Nephron (organoid): Measurements from ENCODE around the gene ZNF800.

Experiments
- H3K27ac Mint-ChIP-seq, 3 experiments: 2 replicates each; pipeline ENCODE4 v1.8.0; 2020; ENCODE audit warnings: mixed read lengths in 3 of 3, mild to moderate bottlenecking in 2 of 3, moderate library complexity in 1 of 3
- H3K27me3 Mint-ChIP-seq: 2 replicates; pipeline ENCODE4 v1.8.0; 2021; ENCODE audit warnings: low read depth, mild to moderate bottlenecking, moderate library complexity, mixed read lengths
- H3K36me3 Mint-ChIP-seq: 2 replicates; pipeline ENCODE4 v1.8.0; 2020; ENCODE audit warnings: low read depth, mixed read lengths
- H3K4me1 Mint-ChIP-seq: 2 replicates; pipeline ENCODE4 v1.8.0; 2020; ENCODE audit warnings: mixed read lengths
- H3K4me3 Mint-ChIP-seq, 3 experiments: 2 replicates each; pipeline ENCODE4 v1.8.0; 2020; ENCODE audit warnings: mild to moderate bottlenecking in 3 of 3, mixed read lengths in 3 of 3, moderate library complexity in 2 of 3
- H3K9me3 Mint-ChIP-seq: 2 replicates; pipeline ENCODE4 v1.8.0; 2020; ENCODE audit warnings: mixed read lengths
- TF ChIP-seq, protein P1 (sequence below), 3 experiments: fragments of 200-600 bp; sonication (generic); IDR thresholded peaks; one replicate each; pipeline ENCODE4 v1.5.0; 2021; ENCODE audit warnings: antibody characterized with exemption in 3 of 3; ENCODE audit not compliant: unreplicated experiment in 3 of 3

ZNF800 gene

DNA sequence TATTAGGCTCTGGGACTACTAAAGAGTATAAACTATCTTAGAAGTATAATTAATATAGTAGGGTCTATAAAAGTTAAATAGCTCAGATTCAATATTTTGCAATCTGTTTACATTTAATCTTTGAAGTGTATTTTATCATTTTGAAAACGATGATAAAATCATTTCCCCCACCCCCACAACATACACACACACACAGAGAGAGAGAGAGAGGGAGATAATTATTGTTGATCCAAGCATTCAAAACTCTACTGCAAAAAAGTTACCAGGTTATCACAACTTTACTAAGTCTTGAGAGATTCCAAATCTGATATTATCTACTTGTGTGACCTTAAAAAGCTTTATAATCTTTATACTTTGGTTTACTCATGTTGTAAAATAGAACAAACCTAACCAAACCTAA lies 14.0 kb downstream of the ZNF800 start:
- Mint-ChIP-seq H3K4me3 (no peak overlapping the region), H3K9me3 (no peaks in the 10 kb centered on the region), H3K27ac (no peak overlapping the region), H3K36me3 (peaks cover 30% of the 10 kb centered on the region), H3K27me3 (no peaks in the 10 kb centered on the region), H3K4me1 (no peaks in the 10 kb centered on the region)
- TF ChIP-seq, protein P1, sequence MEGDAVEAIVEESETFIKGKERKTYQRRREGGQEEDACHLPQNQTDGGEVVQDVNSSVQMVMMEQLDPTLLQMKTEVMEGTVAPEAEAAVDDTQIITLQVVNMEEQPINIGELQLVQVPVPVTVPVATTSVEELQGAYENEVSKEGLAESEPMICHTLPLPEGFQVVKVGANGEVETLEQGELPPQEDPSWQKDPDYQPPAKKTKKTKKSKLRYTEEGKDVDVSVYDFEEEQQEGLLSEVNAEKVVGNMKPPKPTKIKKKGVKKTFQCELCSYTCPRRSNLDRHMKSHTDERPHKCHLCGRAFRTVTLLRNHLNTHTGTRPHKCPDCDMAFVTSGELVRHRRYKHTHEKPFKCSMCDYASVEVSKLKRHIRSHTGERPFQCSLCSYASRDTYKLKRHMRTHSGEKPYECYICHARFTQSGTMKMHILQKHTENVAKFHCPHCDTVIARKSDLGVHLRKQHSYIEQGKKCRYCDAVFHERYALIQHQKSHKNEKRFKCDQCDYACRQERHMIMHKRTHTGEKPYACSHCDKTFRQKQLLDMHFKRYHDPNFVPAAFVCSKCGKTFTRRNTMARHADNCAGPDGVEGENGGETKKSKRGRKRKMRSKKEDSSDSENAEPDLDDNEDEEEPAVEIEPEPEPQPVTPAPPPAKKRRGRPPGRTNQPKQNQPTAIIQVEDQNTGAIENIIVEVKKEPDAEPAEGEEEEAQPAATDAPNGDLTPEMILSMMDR (IDR thresholded peaks at IDR 0.05; ENCODE audit: unreplicated experiment in 3 of 3): no peak

DNA sequence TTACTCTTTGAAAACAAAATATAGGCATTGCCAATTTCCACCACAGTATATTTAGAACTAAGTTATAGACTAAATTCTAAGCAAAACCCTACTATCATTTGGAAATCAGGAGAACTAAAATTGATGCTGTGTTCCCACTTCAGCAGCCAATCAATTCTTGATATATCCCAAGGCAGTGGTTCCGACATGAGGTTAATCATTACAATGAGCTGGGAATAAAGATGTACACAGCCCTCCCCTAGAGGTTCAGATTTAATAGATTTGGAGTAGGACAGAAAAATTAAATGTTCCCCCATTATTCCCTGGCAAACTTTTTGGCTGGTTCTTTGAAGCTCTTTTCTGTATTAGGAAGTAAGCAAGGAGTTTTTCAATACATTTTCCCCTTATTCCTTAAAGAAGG lies 15.1 kb downstream of the ZNF800 start:
- no peaks in the 10 kb centered on the region for H3K27me3 Mint-ChIP-seq
- H3K4me1 Mint-ChIP-seq: no peaks in the 10 kb centered on the region
- no peak overlapping the region for H3K4me3 Mint-ChIP-seq
- no peak overlapping the region for H3K27ac Mint-ChIP-seq
- H3K9me3 Mint-ChIP-seq: no peaks in the 10 kb centered on the region
- H3K36me3 Mint-ChIP-seq: peaks cover 32% of the 10 kb centered on the region
- TF ChIP-seq, protein P1 (IDR thresholded peaks at IDR 0.05; ENCODE audit: unreplicated experiment in 3 of 3): no peak

DNA sequence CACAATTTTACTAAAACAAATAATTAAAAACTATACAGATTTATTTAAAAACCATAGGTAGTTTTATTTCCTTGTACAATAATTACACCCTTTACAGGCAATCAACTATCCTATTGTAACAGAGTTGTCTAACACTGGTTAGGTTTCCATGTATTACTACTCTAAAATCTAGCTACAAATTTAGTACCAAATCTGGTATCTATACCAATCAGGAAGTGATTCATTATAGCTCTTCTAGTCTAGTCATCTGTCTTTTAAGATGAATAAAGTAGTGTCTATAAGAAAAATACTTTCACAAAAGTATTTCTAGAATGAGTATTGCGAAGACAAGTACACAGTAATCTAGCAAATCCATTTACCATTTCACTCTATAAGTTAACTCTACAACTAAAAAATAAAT lies 16.9 kb downstream of the ZNF800 start:
- Mint-ChIP-seq H3K4me1 (no peaks in the 10 kb centered on the region), H3K27ac (no peak overlapping the region), H3K27me3 (no peaks in the 10 kb centered on the region), H3K9me3 (no peaks in the 10 kb centered on the region), H3K4me3 (no peak overlapping the region), H3K36me3 (peaks cover 32% of the 10 kb centered on the region)
- TF ChIP-seq, protein P1 (IDR thresholded peaks at IDR 0.05; ENCODE audit: unreplicated experiment in 3 of 3): no peak

DNA sequence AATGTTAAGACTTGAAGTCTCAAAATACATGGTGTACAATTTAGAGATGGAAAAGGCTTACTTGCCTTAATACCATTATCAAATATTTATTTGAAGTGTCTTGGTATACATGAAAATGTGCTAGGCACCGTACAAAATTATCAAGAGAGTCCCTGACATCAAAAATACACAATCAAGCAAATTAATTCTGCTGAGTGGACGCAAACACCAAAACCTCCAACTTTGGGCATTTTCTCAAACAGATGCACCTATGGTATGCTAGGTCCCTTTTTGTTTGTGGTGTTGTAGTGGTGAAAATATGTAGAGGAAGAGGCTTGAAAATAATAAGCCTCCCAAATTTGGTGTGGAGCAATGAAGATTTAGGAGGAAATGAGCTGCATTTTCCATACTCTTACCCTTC lies 24.8 kb downstream of the ZNF800 start:
- Mint-ChIP-seq H3K9me3 (no peaks in the 10 kb centered on the region), H3K4me3 (no peak overlapping the region), H3K36me3 (peaks cover 15% of the 10 kb centered on the region), H3K27me3 (no peaks in the 10 kb centered on the region), H3K27ac (no peak overlapping the region), H3K4me1 (no peaks in the 10 kb centered on the region)
- TF ChIP-seq, protein P1 (IDR thresholded peaks at IDR 0.05; ENCODE audit: unreplicated experiment in 3 of 3): no peak

DNA sequence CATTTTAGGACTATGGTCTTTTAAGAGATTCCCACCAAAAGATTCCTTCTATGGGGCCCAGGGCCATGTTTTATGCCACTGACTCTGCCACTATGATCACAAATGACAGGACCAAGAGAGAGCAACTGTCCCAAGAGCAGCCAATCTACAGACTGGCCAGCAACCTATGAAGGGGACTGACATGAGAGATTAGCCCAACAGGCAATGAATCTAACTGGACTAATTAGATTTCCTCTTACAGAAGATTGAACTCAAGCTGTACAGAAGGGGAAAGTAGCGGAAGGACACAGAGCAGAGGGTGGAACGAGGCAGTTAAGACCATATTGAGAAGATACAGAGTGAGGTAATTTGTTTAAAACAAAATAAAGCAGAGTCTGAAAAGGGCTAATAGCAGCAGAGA lies 25.8 kb downstream of the ZNF800 start:
- TF ChIP-seq, protein P1 (IDR thresholded peaks at IDR 0.05; ENCODE audit: unreplicated experiment in 3 of 3): no peak
- Mint-ChIP-seq H3K9me3 (no peaks in the 10 kb centered on the region), H3K27me3 (no peaks in the 10 kb centered on the region), H3K4me3 (no peak overlapping the region), H3K27ac (no peak overlapping the region), H3K4me1 (no peaks in the 10 kb centered on the region), H3K36me3 (peaks cover 14% of the 10 kb centered on the region)

DNA sequence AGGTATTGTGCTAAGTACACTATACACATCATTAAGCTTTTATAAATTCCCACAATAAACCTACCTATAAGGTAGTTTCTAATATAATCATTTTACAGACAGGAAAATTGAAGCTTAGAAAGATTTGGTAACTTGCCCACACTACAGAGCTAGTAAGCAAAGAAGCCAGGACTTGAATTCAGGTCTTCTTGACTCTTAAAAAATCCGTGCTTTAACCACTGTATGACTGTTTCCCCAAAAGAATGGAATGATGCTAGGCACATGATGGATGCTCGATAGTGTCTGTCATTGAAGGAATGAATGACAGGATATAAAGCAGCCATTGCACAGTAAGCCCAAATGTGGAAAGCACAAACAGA lies 26.6 kb downstream of the ZNF800 start:
- no peak overlapping the region for H3K27ac Mint-ChIP-seq
- TF ChIP-seq, protein P1 (IDR thresholded peaks at IDR 0.05; ENCODE audit: unreplicated experiment in 3 of 3): no peak
- no peaks in the 10 kb centered on the region for H3K4me1 Mint-ChIP-seq
- no peaks in the 10 kb centered on the region for H3K27me3 Mint-ChIP-seq
- H3K4me3 Mint-ChIP-seq: no peak overlapping the region
- no peaks in the 10 kb centered on the region for H3K9me3 Mint-ChIP-seq
- H3K36me3 Mint-ChIP-seq: peaks cover 12% of the 10 kb centered on the region
